Measurements from ENCODE around the gene ZDHHC5.

ZDHHC5 gene

GRCh38 chr11:57741132-57742086 lies 73.5 kb downstream of the ZDHHC5 start, which contains the start of gene SELENOH:
SELENOH (plus strand) TSS chr11:57741491; CDS start chr11:57741596, 105 bp downstream.
- peak; percentile 83 to 97 (median 87) for DNase-seq

- no peak for DNase-seq
Observed at GRCh38 chr11:57742087-57742452, 74.2 kb downstream of the ZDHHC5 start.

- DNase-seq, result no peak
Observed at GRCh38 chr11:57744357-57744756, 76.4 kb downstream of the ZDHHC5 start.

- DNase-seq, result no peak
Observed at GRCh38 chr11:57745206-57745605, 77.3 kb downstream of the ZDHHC5 start.

- no peak for DNase-seq
Observed at GRCh38 chr11:57746920-57747319, 79.0 kb downstream of the ZDHHC5 start.

Data from T-helper 1 cell (primary cell).